A549 (cell line): ENCODE measurements around the gene SLC22A17. TPM values are rescaled to one million over a fixed set of nuclear protein-coding genes. Genes with fewer than 3 reads are reported as not detected.

ENCODE experiments used
- ATAC-seq, 2 experiments: fragments of 200-7000 bp in 1 of 2; fragments of >200 bp in 1 of 2; cut with Nextera tagmentation in 1 of 2; cut with Tn5 transposase in 1 of 2; 3 replicates each; pipeline versions ENCODE4 v1.8.0 to v1.9.1; 2018 to 2020; ENCODE audit warnings: mild to moderate bottlenecking in 1 of 2, moderate library complexity in 1 of 2
- CTCF ChIA-PET: fragments of 300-600 bp; sonication (Branson Sonifier 250); formaldehyde crosslinking; extraction: SDS; loops from one replicate; lab custom pipeline; 2021; ENCODE audit warnings: antibody characterized with exemption, inconsistent platforms; lab: Yijun Ruan, JAX
- POLR2A ChIA-PET: fragments of 350-600 bp; formaldehyde crosslinking; extraction: SDS; loops from one replicate; lab custom pipeline; 2021; ENCODE audit warnings: antibody characterized with exemption, inconsistent platforms; lab: Yijun Ruan, JAX
- DNase-seq, 2 experiments: peaks; one replicate each; pipeline versions ENCODE4 v3.0.0 to v3.0.0-alpha.2; 2011 to 2016; ENCODE audit warnings: low read depth in 1 of 2, low spot score in 1 of 2
- FAIRE-seq: peaks from 2 replicates; lab custom pipeline; 2011; peaks lifted over from hg19 to GRCh38; lab: Jason Lieb, UNC
- H3K27ac ChIP-seq, 2 experiments: fragments of >200 bp; sonication (Bioruptor Twin); formaldehyde crosslinking; 3 replicates each; pipeline ENCODE4 v1.5.1; 2016 to 2017
- H3K4me1 ChIP-seq: fragments of >200 bp; sonication (Bioruptor Twin); formaldehyde crosslinking; 3 replicates; pipeline ENCODE4 v1.6.1; 2016
- H3K4me2 ChIP-seq: fragments of >200 bp; sonication (Bioruptor Twin); formaldehyde crosslinking; 3 replicates; pipeline ENCODE4 v1.6.1; 2016
- H3K4me3 ChIP-seq: fragments of >200 bp; sonication (Bioruptor Twin); formaldehyde crosslinking; 3 replicates; pipeline ENCODE4 v1.5.1; 2016
- H3K9me3 ChIP-seq: fragments of >200 bp; sonication (Bioruptor Twin); formaldehyde crosslinking; 3 replicates; pipeline ENCODE4 v1.6.1; 2016
- ATOH8 ChIP-seq: fragments of 250-450 bp; sonication (Bioruptor Pico); IDR thresholded peaks from 2 replicates; pipeline ENCODE4 v1.5.0; 2020; ENCODE audit warnings: low read depth, mild to moderate bottlenecking, moderate library complexity
- CBX2 ChIP-seq: fragments of 200-600 bp; sonication (generic); IDR thresholded peaks from 2 replicates; pipeline ENCODE4 v1.6.1; 2016; ENCODE audit warnings: low read depth, mild to moderate bottlenecking, borderline replicate concordance
- CBX8 ChIP-seq: fragments of 200-600 bp; sonication (generic); IDR thresholded peaks from 2 replicates; pipeline ENCODE4 v1.6.1; 2016
- CHD4 ChIP-seq: fragments of 200-600 bp; sonication (generic); IDR thresholded peaks from 2 replicates; pipeline ENCODE4 v1.6.1; 2016; ENCODE audit warnings: antibody characterized with exemption, mild to moderate bottlenecking, borderline replicate concordance
- CTCF ChIP-seq: fragments of >200 bp; sonication (Bioruptor Twin); formaldehyde crosslinking; IDR thresholded peaks from 3 replicates; pipeline ENCODE4 v1.5.1; 2016
- EHF ChIP-seq: fragments of 250-450 bp; sonication (Bioruptor Pico); IDR thresholded peaks from 2 replicates; pipeline ENCODE4 v1.5.0; 2020; ENCODE audit warnings: mild to moderate bottlenecking
- EHMT2 ChIP-seq: fragments of 200-600 bp; sonication (generic); IDR thresholded peaks from 2 replicates; pipeline ENCODE4 v1.6.1; 2016; ENCODE audit warnings: antibody characterized with exemption, low read depth, mild to moderate bottlenecking, moderate library complexity
- ESRRA ChIP-seq: fragments of 150-350 bp; IDR thresholded peaks from 2 replicates; pipeline ENCODE4 v1.6.1; 2014; ENCODE audit warnings: mild to moderate bottlenecking, low read length, borderline replicate concordance
- FOSB ChIP-seq: fragments of 250-450 bp; sonication (Bioruptor Pico); IDR thresholded peaks from 2 replicates; pipeline ENCODE4 v1.5.0; 2020; ENCODE audit warnings: mild to moderate bottlenecking, moderate library complexity
- GATA3 ChIP-seq: IDR thresholded peaks from 2 replicates; pipeline ENCODE4 v1.6.1; 2012; ENCODE audit warnings: borderline replicate concordance
- HMGXB4 ChIP-seq: fragments of 250-450 bp; sonication (Bioruptor Pico); IDR thresholded peaks from 2 replicates; pipeline ENCODE4 v1.5.0; 2021; ENCODE audit warnings: mild to moderate bottlenecking, moderate library complexity, borderline replicate concordance
- HOXB13 ChIP-seq: fragments of 250-450 bp; sonication (Bioruptor Pico); IDR thresholded peaks from 2 replicates; pipeline ENCODE4 v1.5.0; 2020; ENCODE audit warnings: low read depth, mild to moderate bottlenecking, moderate library complexity
- HOXB5 ChIP-seq: fragments of 250-450 bp; sonication (Bioruptor Pico); IDR thresholded peaks from 2 replicates; pipeline ENCODE4 v1.5.0; 2020; ENCODE audit warnings: mild to moderate bottlenecking, moderate library complexity
- JUNB ChIP-seq: fragments of >200 bp; sonication (Bioruptor Twin); formaldehyde crosslinking; IDR thresholded peaks from 2 replicates; pipeline ENCODE4 v1.6.1; 2016
- KDM1A ChIP-seq: fragments of 200-600 bp; sonication (generic); IDR thresholded peaks from 2 replicates; pipeline ENCODE4 v1.6.1; 2016; ENCODE audit warnings: low read depth, mild to moderate bottlenecking
- KDM5A ChIP-seq: fragments of 200-600 bp; sonication (generic); IDR thresholded peaks from 2 replicates; pipeline ENCODE4 v1.6.1; 2016; ENCODE audit warnings: antibody characterized with exemption, mild to moderate bottlenecking
- MYC ChIP-seq: IDR thresholded peaks from 2 replicates; pipeline ENCODE4 v1.6.1; 2012; ENCODE audit warnings: mild to moderate bottlenecking, inconsistent platforms, low read length, improper control_type of control experiment, borderline replicate concordance
- NFE2L2 ChIP-seq: fragments of 150-350 bp; conservative IDR thresholded peaks from 2 replicates; pipeline ENCODE4 v1.6.1; 2014; ENCODE audit warnings: low read length
- NPAS2 ChIP-seq: fragments of 250-450 bp; sonication (Bioruptor Pico); IDR thresholded peaks from 2 replicates; pipeline ENCODE4 v1.8.0; 2022; ENCODE audit warnings: mild to moderate bottlenecking, moderate library complexity, borderline replicate concordance
- PHF8 ChIP-seq: fragments of 200-600 bp; sonication (generic); IDR thresholded peaks from 2 replicates; pipeline ENCODE4 v1.6.1; 2016; ENCODE audit warnings: low read depth, mild to moderate bottlenecking, antibody characterized with exemption, moderate library complexity, borderline replicate concordance
- RCOR1 ChIP-seq: fragments of 150-350 bp; IDR thresholded peaks from 2 replicates; pipeline ENCODE4 v1.6.1; 2014; ENCODE audit warnings: antibody characterized with exemption, low read length, low read depth
- RFX5 ChIP-seq: fragments of 450-650 bp; IDR thresholded peaks from 2 replicates; pipeline ENCODE4 v1.7.1; 2014; ENCODE audit warnings: antibody characterized with exemption, mild to moderate bottlenecking, moderate library complexity
- RNF2 ChIP-seq: fragments of 200-600 bp; sonication (generic); IDR thresholded peaks from 2 replicates; pipeline ENCODE4 v1.6.1; 2016; ENCODE audit warnings: low read depth, mild to moderate bottlenecking, antibody characterized with exemption, moderate library complexity, borderline replicate concordance
- SMC3 ChIP-seq: fragments of >200 bp; sonication (Bioruptor Twin); formaldehyde crosslinking; IDR thresholded peaks from 3 replicates; pipeline ENCODE4 v1.6.1; 2018; ENCODE audit warnings: inconsistent platforms
- TFCP2L1 ChIP-seq: fragments of 250-450 bp; sonication (Bioruptor Pico); IDR thresholded peaks from 2 replicates; pipeline ENCODE4 v1.5.0; 2021; ENCODE audit warnings: mild to moderate bottlenecking
- TP53 ChIP-seq: fragments of 250-450 bp; sonication (Bioruptor Pico); IDR thresholded peaks from 2 replicates; pipeline ENCODE4 v1.5.0; 2021; ENCODE audit warnings: mild to moderate bottlenecking, moderate library complexity
- WGBS: methylation state at CpG from one replicate; pipeline ENCODE4 v1.1.6; 2017; ENCODE audit errors: missing lambda C conversion rate; 5-methylcytosine and 5-hydroxymethylcytosine counted together
- polyA plus RNA-seq, 4 experiments: library from polyadenylated mRNA; depleted of rRNA in 3 of 4; stranded (reverse); fragments of >200 nt; fragmentation: RNase III in 1 of 4; extraction: RNeasy Plus Mini Kit Qiagen cat#74134 plus additional on column Dnase treatment in 1 of 4; gene quantifications; 2 replicates in 3 of 4; 3 replicates in 1 of 4; pipeline ENCODE4 v1.2.3, GENCODE V29; 2011 to 2017
- TF ChIP-seq, protein P1 (sequence below): fragments of >200 bp; sonication (Bioruptor Twin); formaldehyde crosslinking; IDR thresholded peaks from 2 replicates; pipeline ENCODE4 v1.6.1; 2016
- TF ChIP-seq, protein P2 (sequence below): IDR thresholded peaks from 2 replicates; pipeline ENCODE4 v1.6.1; 2012; ENCODE audit warnings: low read depth, borderline replicate concordance
- TF ChIP-seq, protein P3 (sequence below): fragments of 150-350 bp; IDR thresholded peaks from 2 replicates; pipeline ENCODE4 v1.6.1; 2014; ENCODE audit warnings: low read depth, mild to moderate bottlenecking, low read length
- TF ChIP-seq, protein P4 (sequence below): IDR thresholded peaks from 2 replicates; pipeline ENCODE4 v1.6.1; 2012

Gene SLC22A17
- polyA plus RNA-seq, 2 of the 4 experiments (the other 2 are of a cell fraction), result 3.5 to 8.4 TPM

DNA sequence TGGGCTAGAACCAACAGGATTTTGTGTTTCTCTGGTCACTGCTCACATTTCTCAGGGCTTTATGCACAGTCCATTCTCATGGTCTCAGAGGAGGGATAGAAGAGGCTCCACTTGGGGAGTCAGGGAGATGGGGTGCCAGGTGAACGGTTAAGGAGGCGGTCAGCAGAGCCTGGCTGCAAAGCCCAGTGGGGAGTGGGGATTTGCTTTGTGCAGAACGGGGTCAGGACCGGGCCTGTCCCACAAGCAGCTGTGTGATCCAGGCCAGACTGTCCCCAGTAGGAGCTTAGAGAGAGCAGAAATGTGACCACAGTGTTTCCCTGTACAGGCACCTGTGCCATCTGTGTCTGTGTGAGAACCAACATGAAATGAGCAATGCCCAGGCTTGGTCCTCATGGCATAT, 28.3 kb upstream of the SLC22A17 start:
- CTCF ChIA-PET, result interaction anchor here (0.9 to 11.1 kb wide), 22 partner anchors 13 to 260 kb away, joined by 3 to 186 read pairs (median 8); partner anchors contain the start of genes MYH7 and SLC22A17
- TF ChIP-seq SMC3, result no peak
- no peak for TF ChIP-seq FOSB (CRISPR knock-in tag)
- TF ChIP-seq CHD4, result no peak
- TF ChIP-seq MYC, result no peak
- no peak for TF ChIP-seq CTCF
- TF ChIP-seq RNF2, result no peak
- no peak for TF ChIP-seq TP53 (CRISPR knock-in tag)
- TF ChIP-seq HOXB5 (CRISPR knock-in tag), result no peak
- TF ChIP-seq GATA3, result no peak
- no peak for TF ChIP-seq HOXB13 (CRISPR knock-in tag)
- TF ChIP-seq NPAS2 (CRISPR knock-in tag), result no peak
- TF ChIP-seq CBX2, result no peak
- TF ChIP-seq EHF (CRISPR knock-in tag), result no peak
- no peak for TF ChIP-seq KDM5A
- no peak for TF ChIP-seq KDM1A
- TF ChIP-seq JUNB, result no peak
- TF ChIP-seq EHMT2, result no peak
- TF ChIP-seq HMGXB4 (CRISPR knock-in tag), result no peak
- TF ChIP-seq, protein P1, sequence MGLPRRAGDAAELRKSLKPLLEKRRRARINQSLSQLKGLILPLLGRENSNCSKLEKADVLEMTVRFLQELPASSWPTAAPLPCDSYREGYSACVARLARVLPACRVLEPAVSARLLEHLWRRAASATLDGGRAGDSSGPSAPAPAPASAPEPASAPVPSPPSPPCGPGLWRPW, result no peak
- TF ChIP-seq, protein P2, sequence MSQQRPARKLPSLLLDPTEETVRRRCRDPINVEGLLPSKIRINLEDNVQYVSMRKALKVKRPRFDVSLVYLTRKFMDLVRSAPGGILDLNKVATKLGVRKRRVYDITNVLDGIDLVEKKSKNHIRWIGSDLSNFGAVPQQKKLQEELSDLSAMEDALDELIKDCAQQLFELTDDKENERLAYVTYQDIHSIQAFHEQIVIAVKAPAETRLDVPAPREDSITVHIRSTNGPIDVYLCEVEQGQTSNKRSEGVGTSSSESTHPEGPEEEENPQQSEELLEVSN, result no peak
- POLR2A ChIA-PET, result interaction anchor here (1.6 kb wide), 1 partner anchor 54 kb away, joined by 4 read pairs; no protein-coding TSS in a partner anchor
- Histone ChIP-seq H3K27ac (no peak overlapping the region), H3K4me2 (no peak overlapping the region), H3K4me3 (no peak overlapping the region), H3K4me1 (no peaks in the 10 kb centered on the region), H3K9me3 (no peaks in the 10 kb centered on the region)
- ATAC-seq (no peak), FAIRE-seq (no peak), DNase-seq (no peak)
- WGBS, result 41% methylated on average over 4 of the region's 4 CpGs

DNA sequence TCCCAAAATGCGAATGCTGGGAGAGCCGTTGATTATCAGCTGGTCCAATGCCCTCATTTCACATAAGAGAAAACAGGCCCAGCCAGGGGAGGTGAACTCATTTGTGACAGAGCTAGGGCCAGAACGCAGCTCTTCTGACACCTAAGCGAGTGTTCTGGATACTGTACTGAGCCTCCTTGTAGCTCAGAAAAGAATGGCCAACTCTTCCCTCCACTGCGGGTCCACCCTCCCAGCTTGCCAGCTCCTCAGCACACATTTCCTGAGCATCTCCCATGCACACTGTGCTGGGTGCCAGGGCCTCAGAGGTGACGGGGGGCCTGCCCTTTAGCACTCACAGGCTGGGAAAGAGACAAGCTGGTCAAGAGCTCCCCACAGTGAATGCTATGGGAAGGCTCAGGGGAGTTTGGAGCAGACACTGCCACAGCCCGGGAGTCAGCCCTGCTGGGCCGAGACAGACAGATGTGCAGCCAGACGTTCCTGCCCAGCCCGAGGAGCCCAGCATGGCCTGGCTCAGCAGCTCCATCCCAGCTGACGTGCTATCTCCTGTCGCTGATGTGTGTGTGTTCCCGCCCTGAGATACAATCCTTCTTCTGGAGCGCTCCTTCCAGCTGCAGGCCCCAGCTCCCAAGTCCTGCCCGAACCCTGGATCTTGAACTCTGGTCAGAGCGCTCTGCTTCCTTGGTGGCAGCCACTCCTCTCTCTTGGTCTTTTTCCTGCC, 27.7 kb upstream of the SLC22A17 start:
- WGBS, result 43% methylated on average over 15 of the region's 16 CpGs
- Histone ChIP-seq H3K4me2 (no peak overlapping the region), H3K9me3 (no peaks in the 10 kb centered on the region), H3K4me3 (no peak overlapping the region), H3K4me1 (no peaks in the 10 kb centered on the region), H3K27ac (no peak overlapping the region)
- POLR2A ChIA-PET, result interaction anchor here (1.6 kb wide), 1 partner anchor 54 kb away, joined by 4 read pairs; no protein-coding TSS in a partner anchor
- FAIRE-seq, result no peak
- CTCF ChIA-PET, result interaction anchor here (0.6 to 11.1 kb wide), 50 partner anchors 12 to 511 kb away, joined by 3 to 186 read pairs (median 4); partner anchors contain the start of genes BCL2L2, MYH7, PABPN1 and SLC22A17
- peak; percentile 22 to 56; a peak in 4 of 6 replicates for ATAC-seq
- no peak for DNase-seq
- TF ChIP-seq, protein P3, sequence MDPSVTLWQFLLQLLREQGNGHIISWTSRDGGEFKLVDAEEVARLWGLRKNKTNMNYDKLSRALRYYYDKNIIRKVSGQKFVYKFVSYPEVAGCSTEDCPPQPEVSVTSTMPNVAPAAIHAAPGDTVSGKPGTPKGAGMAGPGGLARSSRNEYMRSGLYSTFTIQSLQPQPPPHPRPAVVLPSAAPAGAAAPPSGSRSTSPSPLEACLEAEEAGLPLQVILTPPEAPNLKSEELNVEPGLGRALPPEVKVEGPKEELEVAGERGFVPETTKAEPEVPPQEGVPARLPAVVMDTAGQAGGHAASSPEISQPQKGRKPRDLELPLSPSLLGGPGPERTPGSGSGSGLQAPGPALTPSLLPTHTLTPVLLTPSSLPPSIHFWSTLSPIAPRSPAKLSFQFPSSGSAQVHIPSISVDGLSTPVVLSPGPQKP, result no peak
- no peak for TF ChIP-seq FOSB (CRISPR knock-in tag)
- TF ChIP-seq MYC, result no peak
- TF ChIP-seq NFE2L2, result no peak
- TF ChIP-seq RCOR1, result no peak
- no peak for TF ChIP-seq CBX8
- TF ChIP-seq, protein P4, sequence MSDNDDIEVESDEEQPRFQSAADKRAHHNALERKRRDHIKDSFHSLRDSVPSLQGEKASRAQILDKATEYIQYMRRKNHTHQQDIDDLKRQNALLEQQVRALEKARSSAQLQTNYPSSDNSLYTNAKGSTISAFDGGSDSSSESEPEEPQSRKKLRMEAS, result no peak
- no peak for TF ChIP-seq ESRRA
- TF ChIP-seq ATOH8 (CRISPR knock-in tag), result no peak
- TF ChIP-seq, protein P2, result no peak
- TF ChIP-seq PHF8, result no peak
- no peak for TF ChIP-seq RFX5
- no peak for TF ChIP-seq TFCP2L1 (CRISPR knock-in tag)
